HEK293 (cell line): ENCODE results near the gene NUDT3.

Experiments
- CTCF ChIP-seq: fragments of 450-650 bp; formaldehyde crosslinking; IDR thresholded peaks from 2 replicates; pipeline ENCODE4 v1.5.1; 2016; ENCODE audit warnings: missing biosample characterization, missing genetic modification characterization
- GFI1B ChIP-seq: fragments of 450-650 bp; formaldehyde crosslinking; IDR thresholded peaks from 2 replicates; pipeline ENCODE4 v1.5.1; 2016; ENCODE audit warnings: missing biosample characterization, missing genetic modification characterization
- GLI4 ChIP-seq: fragments of 450-650 bp; formaldehyde crosslinking; IDR thresholded peaks from 2 replicates; pipeline ENCODE4 v1.5.1; 2016; ENCODE audit warnings: missing biosample characterization, missing genetic modification characterization
- ZBTB44 ChIP-seq: fragments of 450-650 bp; IDR thresholded peaks from 2 replicates; pipeline ENCODE4 v1.5.1; 2018; ENCODE audit warnings: missing biosample characterization, mild to moderate bottlenecking, missing genetic modification characterization
- ZBTB7A ChIP-seq: fragments of 450-650 bp; formaldehyde crosslinking; IDR thresholded peaks from 2 replicates; pipeline ENCODE4 v1.5.1; 2016; ENCODE audit warnings: low read depth, missing biosample characterization, missing genetic modification characterization
- ZBTB8A ChIP-seq: fragments of 450-650 bp; formaldehyde crosslinking; IDR thresholded peaks from 2 replicates; pipeline ENCODE4 v1.5.1; 2016; ENCODE audit warnings: missing biosample characterization, missing genetic modification characterization
- ZNF133 ChIP-seq: fragments of 450-650 bp; formaldehyde crosslinking; IDR thresholded peaks from 2 replicates; pipeline ENCODE4 v1.5.1; 2016; ENCODE audit warnings: missing biosample characterization, missing genetic modification characterization
- ZNF324 ChIP-seq: fragments of 450-650 bp; formaldehyde crosslinking; IDR thresholded peaks from 2 replicates; pipeline ENCODE4 v1.5.1; 2016; ENCODE audit warnings: missing biosample characterization, missing genetic modification characterization
- ZNF580 ChIP-seq: fragments of 450-650 bp; formaldehyde crosslinking; IDR thresholded peaks from 2 replicates; pipeline ENCODE4 v1.5.1; 2016; ENCODE audit warnings: missing biosample characterization, missing genetic modification characterization
- ZNF704 ChIP-seq: fragments of 450-650 bp; formaldehyde crosslinking; IDR thresholded peaks from 2 replicates; pipeline ENCODE4 v1.5.1; 2016; ENCODE audit warnings: missing biosample characterization, missing genetic modification characterization

- TF ChIP-seq ZNF704 (tag by site-specific recombination): no peak
- TF ChIP-seq GFI1B: no peak
- TF ChIP-seq ZBTB7A (tag by site-specific recombination): no peak
- TF ChIP-seq CTCF: no peak
- TF ChIP-seq ZNF580 (tag by site-specific recombination): no peak
- TF ChIP-seq ZBTB44 (tag by site-specific recombination): no peak
- TF ChIP-seq ZNF324: no peak
- TF ChIP-seq ZBTB8A (tag by site-specific recombination): no peak
- no peak for TF ChIP-seq GLI4 (tag by site-specific recombination)
- no peak for TF ChIP-seq ZNF133
Measured at GRCh38 chr6:34396518-34396917, 4.0 kb upstream of the NUDT3 start.
